Keratinocyte (primary cell): ENCODE measurements around the gene PLEKHD1. TPM values are rescaled to one million over a fixed set of nuclear protein-coding genes. Genes with fewer than 3 reads are reported as not detected.
A peak's percentile ranks its signal among the peaks of the same experiment; 100 is the strongest.

Experiments
- DNase-seq: peaks from one replicate; pipeline ENCODE4 v3.0.0-alpha.2; 2011; ENCODE audit warnings: low read depth, missing footprints, low spot score
- FAIRE-seq: peaks from 2 replicates; lab custom pipeline; 2011; peaks lifted over from hg19 to GRCh38; lab: Jason Lieb, UNC
- H2AFZ ChIP-seq: 2 replicates; pipeline ENCODE4 v1.6.0; 2012; ENCODE audit warnings: low read length, control low read depth, inconsistent platforms; ENCODE audit not compliant: control insufficient read depth
- H3K27ac ChIP-seq: 2 replicates; pipeline ENCODE4 v1.5.1; 2011; ENCODE audit warnings: low read length; ENCODE audit not compliant: control insufficient read depth, insufficient read depth
- H3K27me3 ChIP-seq: 3 replicates; pipeline ENCODE4 v1.6.0; 2011; ENCODE audit warnings: low read length; ENCODE audit not compliant: control insufficient read depth, insufficient read depth; ENCODE audit errors: extremely low read depth
- H3K36me3 ChIP-seq, 2 experiments: 2 replicates in 1 of 2; 3 replicates in 1 of 2; pipeline ENCODE4 v1.5.1; 2011; ENCODE audit warnings: low read length in 2 of 2, mild to moderate bottlenecking in 1 of 2; ENCODE audit not compliant: control insufficient read depth in 2 of 2, insufficient read depth in 2 of 2; ENCODE audit errors: extremely low read depth in 1 of 2
- H3K4me1 ChIP-seq: 3 replicates; pipeline ENCODE4 v1.5.1; 2011; ENCODE audit warnings: low read length; ENCODE audit not compliant: control insufficient read depth, insufficient read depth; ENCODE audit errors: extremely low read depth
- H3K4me2 ChIP-seq: 3 replicates; pipeline ENCODE4 v1.6.0; 2011; ENCODE audit warnings: low read depth, low read length; ENCODE audit not compliant: control insufficient read depth, insufficient read depth; ENCODE audit errors: extremely low read depth
- H3K4me3 ChIP-seq, 3 experiments: fragments of 200-600 bp in 1 of 3; sonication (generic) in 1 of 3; 2 replicates in 2 of 3; 3 replicates in 1 of 3; pipeline ENCODE4 v1.5.1; 2011 to 2016; ENCODE audit warnings: low read length in 3 of 3, mild to moderate bottlenecking in 3 of 3, control low read depth in 2 of 3, inconsistent platforms in 1 of 3, low read depth in 1 of 3, mixed read lengths in 1 of 3, mixed run types in 1 of 3, moderate library complexity in 1 of 3; ENCODE audit not compliant: control insufficient read depth in 2 of 3, insufficient read depth in 2 of 3; ENCODE audit errors: extremely low read depth in 1 of 3
- H3K79me2 ChIP-seq: 2 replicates; pipeline ENCODE4 v1.6.0; 2012; ENCODE audit warnings: low read length; ENCODE audit not compliant: control insufficient read depth, insufficient read depth
- H3K9ac ChIP-seq: 3 replicates; pipeline ENCODE4 v1.6.0; 2011; ENCODE audit warnings: low read length; ENCODE audit not compliant: control insufficient read depth, insufficient read depth; ENCODE audit errors: extremely low read depth
- H3K9me1 ChIP-seq: 3 replicates; pipeline ENCODE4 v1.6.0; 2011; ENCODE audit warnings: low read length; ENCODE audit not compliant: control insufficient read depth, insufficient read depth; ENCODE audit errors: extremely low read depth
- H3K9me3 ChIP-seq: 2 replicates; pipeline ENCODE4 v1.5.1; 2012; ENCODE audit warnings: low read depth, low read length; ENCODE audit not compliant: control insufficient read depth
- H4K20me1 ChIP-seq: 3 replicates; pipeline ENCODE4 v1.6.0; 2011; ENCODE audit warnings: low read length; ENCODE audit not compliant: control insufficient read depth, insufficient read depth; ENCODE audit errors: extremely low read depth
- CTCF ChIP-seq, 3 experiments: IDR thresholded peaks in 1 of 3; conservative IDR thresholded peaks in 1 of 3; optimal IDR thresholded peaks in 1 of 3; 2 replicates in 2 of 3; 3 replicates in 1 of 3; pipeline versions ENCODE3 to v1.5.1; 2011; ENCODE audit warnings: low read length in 3 of 3, mild to moderate bottlenecking in 3 of 3, moderate library complexity in 2 of 3, control low read depth in 1 of 3, inconsistent platforms in 1 of 3; ENCODE audit not compliant: insufficient read depth in 2 of 3; ENCODE audit errors: extremely low read depth in 1 of 3
- EZH2 ChIP-seq: IDR thresholded peaks from one replicate; pipeline ENCODE4 v1.6.1; 2012; ENCODE audit warnings: inconsistent platforms, mild to moderate bottlenecking, low read length, moderate library complexity
- dilution Hi-C: fragments of 300-500 bp; cut with MboI; formaldehyde crosslinking; loops from one replicate; pipeline ENCODE4 v1.7.0; 2020; ENCODE audit warnings: low sequenced_read_pairs; ENCODE audit not compliant: extremely low pct_ligation_motif_present
- polyA plus RNA-seq, 5 experiments: library from polyadenylated mRNA; depleted of rRNA in 3 of 5; stranded (reverse) in 3 of 5; stranded (forward) in 1 of 5; unstranded in 1 of 5; fragments of >200 nt; gene quantifications; 1 replicate in 1 of 5; 2 replicates in 3 of 5; 3 replicates in 1 of 5; pipeline versions ENCODE4 v1.2.1 to v1.2.3, GENCODE V29; 2011 to 2012; ENCODE audit warnings: missing spikeins in 2 of 5, low read depth in 1 of 5, low replicate concordance in 1 of 5

The PLEKHD1 gene
- polyA plus RNA-seq, 1 donor (not counting 4 experiments of a cell fraction or from before 2014, with no cell fraction given), result 0.01 TPM

- peaks cover 8% of the 10 kb centered on the region for H3K4me1 ChIP-seq
- no peaks in the 10 kb centered on the region for H3K9me3 ChIP-seq
- DNase-seq (no peak), FAIRE-seq (no peak)
- no peak overlapping the region for H3K9ac ChIP-seq
- H3K36me3 ChIP-seq, result no peaks in the 10 kb centered on the region
- H3K4me3 ChIP-seq, result no peak overlapping the region
- no peak overlapping the region for H2AFZ ChIP-seq
- H3K79me2 ChIP-seq, result no peaks in the 10 kb centered on the region
- no peak overlapping the region for H3K27ac ChIP-seq
- no peak overlapping the region for H3K4me2 ChIP-seq
- peaks cover 75% of the 10 kb centered on the region for H3K27me3 ChIP-seq
- TF ChIP-seq EZH2 (no peak), CTCF (optimal IDR thresholded peaks at IDR 0.05 in 1 of 3, IDR thresholded peaks at IDR 0.05 in 1 of 3, conservative IDR thresholded peaks at IDR 0.05 in 1 of 3; ENCODE audit: extremely low read depth in 1 of 3, insufficient read depth in 2 of 3, low read length in 3 of 3) (no peak)
- dilution Hi-C loops, result no loop called here
- no peaks in the 10 kb centered on the region for H4K20me1 ChIP-seq
- H3K9me1 ChIP-seq, result no peaks in the 10 kb centered on the region
These were observed 88.3 kb downstream of the PLEKHD1 start for GRCh38 chr14:69572841-69573135.

GRCh38 chr14:69573205-69573830 lies 88.8 kb downstream of the PLEKHD1 start:
- no peak for DNase-seq
- peaks cover 8% of the 10 kb centered on the region for H3K4me1 ChIP-seq
- H3K9ac ChIP-seq, result no peak overlapping the region
- no peak overlapping the region for H3K4me2 ChIP-seq
- TF ChIP-seq EZH2, result peak; percentile 95
- TF ChIP-seq CTCF (optimal IDR thresholded peaks at IDR 0.05 in 1 of 3, IDR thresholded peaks at IDR 0.05 in 1 of 3, conservative IDR thresholded peaks at IDR 0.05 in 1 of 3; ENCODE audit: extremely low read depth in 1 of 3, insufficient read depth in 2 of 3, low read length in 3 of 3), result no peak
- H4K20me1 ChIP-seq, result no peaks in the 10 kb centered on the region
- FAIRE-seq, result no peak
- no peak overlapping the region for H3K27ac ChIP-seq
- no peak overlapping the region for H3K4me3 ChIP-seq
- H3K9me3 ChIP-seq, result no peaks in the 10 kb centered on the region
- H3K79me2 ChIP-seq, result no peaks in the 10 kb centered on the region
- dilution Hi-C loops, result no loop called here
- no peak overlapping the region for H2AFZ ChIP-seq
- no peaks in the 10 kb centered on the region for H3K36me3 ChIP-seq
- H3K9me1 ChIP-seq, result no peaks in the 10 kb centered on the region
- H3K27me3 ChIP-seq, result peaks cover 72% of the 10 kb centered on the region
